HK-2 (cell line): Measurements from ENCODE around the gene DNTT.
A peak's percentile ranks its signal among the peaks of the same experiment; 100 is the strongest.

Experiments used
- DNase-seq: peaks from one replicate; pipeline ENCODE4 v3.0.0-alpha.2; 2018; ENCODE audit not compliant: unreplicated experiment

The DNTT gene

GRCh38 chr10:96377816-96378294, 73.6 kb downstream of the DNTT start:
- DNase-seq: no peak

- no peak for DNase-seq
Measured at GRCh38 chr10:96378741-96379140, 74.5 kb downstream of the DNTT start.

- DNase-seq: no peak
Measured at GRCh38 chr10:96379758-96380157, 75.5 kb downstream of the DNTT start.

GRCh38 chr10:96380821-96381220, 76.6 kb downstream of the DNTT start:
- peak; percentile 19 for DNase-seq

- no peak for DNase-seq
Measured at GRCh38 chr10:96384506-96384905, 80.3 kb downstream of the DNTT start.

GRCh38 chr10:96387161-96387560, 82.9 kb downstream of the DNTT start:
- DNase-seq: no peak

- no peak for DNase-seq
Measured at GRCh38 chr10:96387601-96388000, 83.4 kb downstream of the DNTT start.
